Caco-2 (cell line): ENCODE results near the gene SOX11. TPM values are rescaled to one million over a fixed set of nuclear protein-coding genes. Genes with fewer than 3 reads are reported as not detected.

Experiments
- BruUV-seq: library from RNA; stranded (reverse); fragments of 400-500 nt; replicated peaks from 2 replicates; lab custom pipeline; 2021; lab: Mats Ljungman, UMichigan
- CTCF ChIA-PET: fragments of 300-600 bp; sonication (Branson Sonifier 250); formaldehyde crosslinking; loops from one replicate; lab custom pipeline; 2022; ENCODE audit warnings: antibody characterized with exemption; lab: Charles Lee
- POLR2A ChIA-PET: fragments of 300-600 bp; sonication (Branson Sonifier 250); formaldehyde crosslinking; loops from one replicate; lab custom pipeline; 2022; ENCODE audit warnings: antibody characterized with exemption; lab: Charles Lee
- DNase-seq, 2 experiments: peaks; one replicate each; pipeline versions ENCODE4 v3.0.0 to v3.0.0-alpha.2; 2020 to 2022
- H3K27me3 ChIP-seq: replicated peaks from 2 replicates; pipeline ENCODE4 v1.6.0; 2011; ENCODE audit warnings: low read length; ENCODE audit not compliant: control insufficient read depth, insufficient read depth
- H3K36me3 ChIP-seq: 2 replicates; pipeline ENCODE4 v1.5.1; 2011; ENCODE audit warnings: low read length; ENCODE audit not compliant: control insufficient read depth, insufficient read depth
- H3K4me1 ChIP-seq: fragments of 250-450 bp; sonication (Bioruptor Pico); 2 replicates; pipeline ENCODE4 v1.5.1; 2020; ENCODE audit warnings: mild to moderate bottlenecking
- H3K4me3 ChIP-seq: 2 replicates; pipeline ENCODE4 v1.5.1; 2011; ENCODE audit warnings: low read depth, mild to moderate bottlenecking, control low read depth, low read length
- H3K9me3 ChIP-seq: fragments of 250-450 bp; sonication (Bioruptor Pico); 2 replicates; pipeline ENCODE4 v1.5.1; 2020; ENCODE audit warnings: mild to moderate bottlenecking, moderate library complexity
- H3K27ac Mint-ChIP-seq: one replicate; pipeline ENCODE4 v1.8.0; 2022; ENCODE audit warnings: mixed read lengths; ENCODE audit not compliant: unreplicated experiment
- H3K27me3 Mint-ChIP-seq: one replicate; pipeline ENCODE4 v1.8.0; 2022; ENCODE audit warnings: mixed read lengths; ENCODE audit not compliant: insufficient read depth, unreplicated experiment
- H3K36me3 Mint-ChIP-seq: one replicate; pipeline ENCODE4 v1.8.0; 2022; ENCODE audit warnings: mild to moderate bottlenecking, mixed read lengths; ENCODE audit not compliant: insufficient read depth, unreplicated experiment
- H3K4me1 Mint-ChIP-seq: one replicate; pipeline ENCODE4 v1.8.0; 2022; ENCODE audit warnings: low read depth, mixed read lengths; ENCODE audit not compliant: unreplicated experiment
- H3K4me3 Mint-ChIP-seq: one replicate; pipeline ENCODE4 v1.8.0; 2022; ENCODE audit warnings: mild to moderate bottlenecking, moderate library complexity, mixed read lengths; ENCODE audit not compliant: unreplicated experiment
- H3K9me3 Mint-ChIP-seq: one replicate; pipeline ENCODE4 v1.8.0; 2022; ENCODE audit warnings: mixed read lengths; ENCODE audit not compliant: unreplicated experiment
- intact Hi-C: fragments of 100-400 bp; cut with micrococcal nuclease; formaldehyde crosslinking; loops from one replicate; pipeline ENCODE4 v1.10.0; 2022; ENCODE audit not compliant: unreplicated experiment
- total RNA-seq: library from RNA; stranded (reverse); gene quantifications from 2 replicates; pipeline ENCODE4 v1.2.3, GENCODE V29; 2022
- TF ChIP-seq, protein P1 (sequence below), 2 experiments: fragments of 200-600 bp in 1 of 2; IDR thresholded peaks; 1 replicate in 1 of 2; 2 replicates in 1 of 2; pipeline versions ENCODE4 v1.5.1 to v1.8.0; 2011 to 2022; ENCODE audit warnings: antibody characterized with exemption in 1 of 2, control low read depth in 1 of 2, inconsistent platforms in 1 of 2, low read depth in 1 of 2, low read length in 1 of 2, mild to moderate bottlenecking in 1 of 2, moderate library complexity in 1 of 2; ENCODE audit not compliant: insufficient read depth in 1 of 2, severe bottlenecking in 1 of 2, unreplicated experiment in 1 of 2

Gene SOX11
- total RNA-seq, 1 experiment from 2014 or later = not detected

DNA sequence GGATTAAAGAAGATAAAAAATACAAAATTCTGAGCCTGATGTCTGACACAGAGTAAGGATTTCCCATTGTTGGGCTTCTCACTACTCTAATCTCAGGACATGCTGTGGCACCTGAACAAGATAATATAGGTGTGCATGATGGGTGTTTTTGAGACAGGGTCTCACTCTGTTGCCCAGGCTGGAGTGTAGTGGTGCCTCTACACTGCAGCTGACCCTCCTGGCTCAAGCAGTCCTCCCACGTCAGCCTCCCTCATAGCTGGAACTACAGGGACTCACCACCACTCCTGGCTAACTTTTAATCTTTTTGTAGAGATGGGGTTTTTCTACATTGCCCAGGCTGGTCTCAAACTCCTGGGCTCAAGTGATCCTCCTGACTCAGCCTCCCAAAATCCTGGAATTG lies 32.9 kb downstream of the SOX11 start:
- Histone ChIP-seq H3K4me1 (no peaks in the 10 kb centered on the region), H3K27me3 (no peaks in the 10 kb centered on the region), H3K9me3 (no peaks in the 10 kb centered on the region), H3K4me3 (no peak overlapping the region), H3K36me3 (no peaks in the 10 kb centered on the region)
- DNase-seq = no peak
- H3K27ac Mint-ChIP-seq = no peak overlapping the region
- intact Hi-C loops = no loop called here
- no peak overlapping the region for H3K4me3 Mint-ChIP-seq
- peaks cover 1% of the 10 kb centered on the region for H3K4me1 Mint-ChIP-seq
- ChIA-PET POLR2A (no interaction called here), CTCF (no interaction called here)
- H3K9me3 Mint-ChIP-seq = peaks cover 8% of the 10 kb centered on the region
- no TSS peak for BruUV-seq
- no peaks in the 10 kb centered on the region for H3K36me3 Mint-ChIP-seq
- no peaks in the 10 kb centered on the region for H3K27me3 Mint-ChIP-seq
- TF ChIP-seq, protein P1, sequence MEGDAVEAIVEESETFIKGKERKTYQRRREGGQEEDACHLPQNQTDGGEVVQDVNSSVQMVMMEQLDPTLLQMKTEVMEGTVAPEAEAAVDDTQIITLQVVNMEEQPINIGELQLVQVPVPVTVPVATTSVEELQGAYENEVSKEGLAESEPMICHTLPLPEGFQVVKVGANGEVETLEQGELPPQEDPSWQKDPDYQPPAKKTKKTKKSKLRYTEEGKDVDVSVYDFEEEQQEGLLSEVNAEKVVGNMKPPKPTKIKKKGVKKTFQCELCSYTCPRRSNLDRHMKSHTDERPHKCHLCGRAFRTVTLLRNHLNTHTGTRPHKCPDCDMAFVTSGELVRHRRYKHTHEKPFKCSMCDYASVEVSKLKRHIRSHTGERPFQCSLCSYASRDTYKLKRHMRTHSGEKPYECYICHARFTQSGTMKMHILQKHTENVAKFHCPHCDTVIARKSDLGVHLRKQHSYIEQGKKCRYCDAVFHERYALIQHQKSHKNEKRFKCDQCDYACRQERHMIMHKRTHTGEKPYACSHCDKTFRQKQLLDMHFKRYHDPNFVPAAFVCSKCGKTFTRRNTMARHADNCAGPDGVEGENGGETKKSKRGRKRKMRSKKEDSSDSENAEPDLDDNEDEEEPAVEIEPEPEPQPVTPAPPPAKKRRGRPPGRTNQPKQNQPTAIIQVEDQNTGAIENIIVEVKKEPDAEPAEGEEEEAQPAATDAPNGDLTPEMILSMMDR (IDR thresholded peaks at IDR 0.05; ENCODE audit: insufficient read depth in 1 of 2, low read depth in 1 of 2, low read length in 1 of 2, severe bottlenecking in 1 of 2, unreplicated experiment in 1 of 2) = no peak

DNA sequence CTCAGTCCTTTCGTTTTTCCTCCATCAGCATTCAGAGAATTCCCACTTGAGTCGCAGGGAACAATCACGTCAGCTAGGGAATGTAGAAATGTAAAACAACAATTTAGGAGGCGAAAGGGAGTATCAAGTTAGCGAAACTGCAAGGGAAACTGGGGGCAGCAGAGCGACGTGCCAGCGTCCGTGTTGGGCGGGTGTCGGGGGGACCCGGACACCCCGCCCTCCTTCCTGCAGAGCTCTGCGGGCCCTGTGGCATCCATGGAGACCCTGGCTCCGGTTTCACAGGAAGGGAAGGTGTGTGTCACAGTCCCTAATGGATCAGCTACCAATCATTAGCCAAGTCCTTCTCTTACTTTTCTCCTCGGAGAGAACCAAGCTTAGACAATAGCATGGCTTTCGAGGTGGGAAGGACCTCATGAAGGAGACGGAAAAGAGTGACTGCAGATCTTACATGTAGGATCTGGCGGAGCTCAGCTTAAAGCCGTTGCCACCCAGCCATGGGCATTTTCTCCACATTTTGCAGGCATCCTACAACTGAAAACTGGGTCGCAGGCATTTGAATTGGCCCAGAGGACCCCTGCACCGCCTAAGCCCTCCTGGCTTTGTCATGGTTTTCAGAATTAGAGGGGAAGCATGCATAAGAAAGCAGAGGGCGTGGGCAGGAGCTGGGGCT lies 33.7 kb downstream of the SOX11 start:
- DNase-seq = no peak
- Histone ChIP-seq H3K27me3 (no peaks in the 10 kb centered on the region), H3K4me3 (no peak overlapping the region), H3K4me1 (no peaks in the 10 kb centered on the region), H3K9me3 (no peaks in the 10 kb centered on the region), H3K36me3 (no peaks in the 10 kb centered on the region)
- Mint-ChIP-seq H3K9me3 (peaks cover 12% of the 10 kb centered on the region), H3K27ac (no peak overlapping the region), H3K27me3 (no peaks in the 10 kb centered on the region), H3K4me3 (no peak overlapping the region), H3K4me1 (peaks cover 5% of the 10 kb centered on the region), H3K36me3 (no peaks in the 10 kb centered on the region)
- intact Hi-C loops = no loop called here
- ChIA-PET POLR2A (no interaction called here), CTCF (no interaction called here)
- TF ChIP-seq, protein P1 (IDR thresholded peaks at IDR 0.05; ENCODE audit: insufficient read depth in 1 of 2, low read depth in 1 of 2, low read length in 1 of 2, severe bottlenecking in 1 of 2, unreplicated experiment in 1 of 2) = no peak
- no TSS peak for BruUV-seq

DNA sequence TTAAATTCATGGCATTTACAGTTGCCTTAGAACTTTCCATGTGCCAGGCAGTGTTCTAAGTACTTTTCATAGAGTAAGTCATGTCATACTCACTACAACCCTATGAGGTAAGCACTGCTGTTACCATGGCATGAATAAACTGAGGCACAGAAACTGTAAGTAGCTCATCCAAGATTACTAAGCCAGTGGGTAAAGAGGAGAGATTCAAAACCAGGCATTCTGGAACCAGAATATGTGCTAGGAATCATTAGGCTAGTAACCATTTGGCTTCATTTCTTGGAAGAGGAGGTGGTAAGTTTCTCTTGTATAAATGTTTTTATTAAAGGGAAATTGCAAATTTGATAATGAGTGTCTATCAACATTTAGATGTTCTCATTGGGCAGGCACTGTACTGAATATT lies 35.1 kb downstream of the SOX11 start:
- POLR2A ChIA-PET = no interaction called here
- no TSS peak for BruUV-seq

More for the DNA sequence above, 35.1 kb downstream of the SOX11 start:
- no peaks in the 10 kb centered on the region for H3K36me3 Mint-ChIP-seq
- no peak overlapping the region for H3K27ac Mint-ChIP-seq
- H3K4me3 ChIP-seq = no peak overlapping the region
- no peak overlapping the region for H3K4me3 Mint-ChIP-seq
- TF ChIP-seq, protein P1 (IDR thresholded peaks at IDR 0.05; ENCODE audit: insufficient read depth in 1 of 2, low read depth in 1 of 2, low read length in 1 of 2, severe bottlenecking in 1 of 2, unreplicated experiment in 1 of 2) = no peak
- no peaks in the 10 kb centered on the region for H3K9me3 ChIP-seq
- no peaks in the 10 kb centered on the region for H3K4me1 ChIP-seq
- H3K27me3 ChIP-seq = no peaks in the 10 kb centered on the region
- intact Hi-C loops = no loop called here
- no peak for DNase-seq
- H3K36me3 ChIP-seq = no peaks in the 10 kb centered on the region
- CTCF ChIA-PET = no interaction called here
- peaks cover 12% of the 10 kb centered on the region for H3K9me3 Mint-ChIP-seq
- peaks cover 5% of the 10 kb centered on the region for H3K4me1 Mint-ChIP-seq
- H3K27me3 Mint-ChIP-seq = no peaks in the 10 kb centered on the region
